ENCODE data around the gene PTPRG.

PTPRG gene

DNA sequence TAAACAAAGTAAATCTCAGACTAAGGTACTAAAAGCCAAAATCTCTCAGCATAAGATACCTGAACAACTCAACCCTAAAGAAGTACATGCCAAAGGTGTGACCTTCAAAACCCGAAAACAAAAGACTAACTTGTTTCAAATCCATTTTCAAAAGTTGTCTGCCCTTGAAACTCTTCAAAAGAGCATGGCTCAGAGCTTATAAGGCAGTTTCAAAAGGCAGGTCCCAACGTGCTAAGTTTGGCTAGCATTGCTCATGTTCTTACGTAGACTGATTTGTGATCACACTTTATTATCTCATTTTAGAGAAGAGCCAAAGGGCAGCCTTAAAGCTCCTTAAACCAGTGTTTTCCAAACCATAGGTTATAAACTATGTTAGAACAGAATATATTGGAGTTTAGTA lies 699.8 kb downstream of the PTPRG start:
- no peak for DNase-seq

DNA sequence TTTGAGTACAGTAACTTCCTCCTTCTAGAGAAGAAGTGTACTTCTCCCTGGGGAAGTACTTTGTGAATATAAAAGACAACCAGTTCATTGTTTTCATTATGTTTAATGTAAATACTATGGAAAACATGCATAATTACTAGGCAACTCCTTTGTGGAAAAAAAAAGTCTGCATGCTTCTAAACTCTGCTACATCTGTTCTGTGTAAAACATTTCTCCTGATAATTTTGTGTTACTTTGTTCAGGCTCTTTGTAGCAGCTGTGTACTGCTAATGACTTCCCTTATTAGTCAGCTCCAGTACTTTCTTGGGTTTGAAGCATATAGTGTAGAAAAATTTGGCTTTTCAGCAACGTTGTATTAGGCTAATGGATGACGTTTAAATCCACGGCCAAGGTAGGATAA lies 700.4 kb downstream of the PTPRG start:
- DNase-seq = no peak

DNA sequence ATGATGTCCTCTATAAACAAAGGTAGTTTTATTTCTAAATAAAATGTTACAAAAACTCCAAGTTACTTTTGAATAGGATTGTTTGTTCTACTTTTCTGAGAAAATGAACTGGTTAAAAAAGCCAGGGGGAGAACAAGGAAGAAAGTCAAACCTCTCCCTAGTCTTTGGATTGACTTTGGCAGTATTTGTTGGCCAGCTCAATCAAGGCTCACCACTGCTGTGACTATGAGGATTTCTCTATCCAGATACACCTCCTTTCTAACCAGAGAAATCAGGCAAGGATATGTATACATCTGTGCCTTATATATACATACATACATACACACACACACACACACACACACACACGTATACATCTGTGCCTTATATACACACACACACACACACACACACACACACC lies 704.2 kb downstream of the PTPRG start:
- no peak for DNase-seq

DNA sequence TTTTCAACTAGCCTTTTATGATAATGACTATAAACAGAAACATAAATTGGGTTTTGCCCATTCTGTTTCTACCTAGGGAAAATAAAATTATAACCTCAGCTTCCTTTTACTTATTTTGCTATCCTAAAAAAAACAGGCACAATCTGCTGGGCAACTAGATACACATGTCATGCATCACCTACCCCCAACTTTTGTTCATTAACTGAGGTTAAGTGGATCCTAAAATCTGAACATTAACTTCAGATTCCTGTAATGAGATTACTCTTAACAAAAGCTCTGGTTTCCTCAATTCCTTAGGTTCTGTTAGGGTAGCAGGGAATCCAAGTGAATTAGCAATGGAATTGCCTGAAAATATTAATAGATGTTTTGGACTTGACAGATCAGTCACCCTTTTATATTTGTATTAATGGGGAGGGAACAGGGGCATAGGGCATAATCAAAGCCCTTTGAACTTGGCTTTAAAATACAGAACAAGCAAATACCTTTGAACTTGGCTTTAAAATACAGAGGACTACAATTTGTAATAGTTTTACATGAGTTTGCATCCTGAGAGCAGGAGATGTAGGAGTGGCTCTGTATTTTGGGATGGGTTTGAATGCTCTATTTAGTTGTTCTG lies 705.4 kb downstream of the PTPRG start:
- no peak for DNase-seq

DNA sequence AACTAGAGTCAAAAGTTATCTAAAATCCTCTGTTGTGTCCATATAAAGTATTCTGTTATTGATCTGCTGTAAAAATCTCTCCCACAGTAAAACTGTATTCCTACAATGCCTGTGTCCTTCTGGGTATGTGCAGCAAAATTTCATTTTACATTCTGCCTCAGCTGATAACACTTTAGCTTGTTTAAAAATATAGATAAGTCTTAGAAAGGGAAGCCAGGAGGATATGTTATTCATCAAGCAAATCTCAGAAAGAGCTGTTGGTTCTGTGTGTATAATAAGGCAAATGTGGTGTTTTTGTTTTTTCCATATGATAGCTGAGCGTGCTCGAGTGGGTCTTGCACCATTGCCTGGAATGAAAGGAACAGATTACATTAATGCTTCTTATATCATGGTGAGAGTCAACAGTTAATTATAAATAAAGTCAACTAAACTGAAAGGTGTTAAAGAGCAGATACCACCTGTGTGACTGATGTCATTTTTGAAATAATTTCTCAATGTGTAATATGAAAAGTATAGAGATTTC lies 715.3 kb downstream of the PTPRG start:
- no peak for DNase-seq

DNA sequence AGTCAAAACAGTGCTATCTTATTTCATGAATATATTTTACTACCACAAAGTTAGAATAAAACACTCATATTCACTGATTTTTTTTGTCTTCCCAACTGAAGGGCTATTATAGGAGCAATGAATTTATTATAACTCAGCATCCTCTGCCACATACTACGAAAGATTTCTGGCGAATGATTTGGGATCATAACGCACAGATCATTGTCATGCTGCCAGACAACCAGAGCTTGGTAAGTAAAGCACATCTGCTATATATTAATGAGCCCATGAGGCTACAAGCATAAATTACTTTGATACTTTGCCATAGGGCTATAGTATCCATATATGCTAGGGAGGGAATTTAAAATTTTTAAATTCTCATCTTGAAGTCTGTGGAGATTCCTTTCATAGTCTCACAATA lies 716.1 kb downstream of the PTPRG start:
- DNase-seq = no peak

DNA sequence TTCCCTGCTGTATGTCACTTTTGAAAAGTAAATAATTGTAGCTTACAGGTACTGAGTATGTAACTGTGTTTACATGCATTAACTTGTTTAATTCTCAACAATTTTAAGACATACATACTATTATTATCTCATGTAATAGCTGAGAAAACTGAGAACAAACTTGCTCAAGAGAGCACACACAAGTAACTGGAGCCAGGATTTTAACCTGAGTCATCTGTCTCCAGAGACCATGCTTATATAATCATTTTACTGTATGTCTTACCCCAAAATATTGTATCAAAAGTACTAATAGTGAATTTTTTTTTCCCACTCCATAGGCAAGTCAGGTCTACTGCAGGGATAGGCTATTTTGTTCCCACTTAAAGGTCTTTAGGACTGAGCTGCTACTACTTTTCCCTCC lies 716.6 kb downstream of the PTPRG start:
- DNase-seq = no peak

DNA sequence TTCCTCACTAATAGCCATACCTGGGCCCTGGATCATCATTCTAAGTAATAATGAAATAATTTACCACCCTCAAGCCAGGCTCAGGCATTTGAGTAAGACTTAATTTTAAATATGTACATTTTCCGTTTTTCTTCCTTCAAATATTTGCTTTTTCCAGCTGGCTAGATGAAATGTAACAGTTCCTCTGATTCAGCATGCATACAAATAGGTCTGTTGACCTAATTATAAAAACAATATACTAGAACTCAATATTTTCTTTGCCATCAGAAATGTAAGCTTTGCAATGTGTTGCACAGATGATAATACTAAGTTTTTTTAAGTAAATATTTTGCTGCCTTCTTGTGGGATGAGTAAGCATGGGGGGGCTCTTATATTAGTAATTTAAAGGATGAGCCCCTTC lies 720.4 kb downstream of the PTPRG start:
- no peak for DNase-seq

DNA sequence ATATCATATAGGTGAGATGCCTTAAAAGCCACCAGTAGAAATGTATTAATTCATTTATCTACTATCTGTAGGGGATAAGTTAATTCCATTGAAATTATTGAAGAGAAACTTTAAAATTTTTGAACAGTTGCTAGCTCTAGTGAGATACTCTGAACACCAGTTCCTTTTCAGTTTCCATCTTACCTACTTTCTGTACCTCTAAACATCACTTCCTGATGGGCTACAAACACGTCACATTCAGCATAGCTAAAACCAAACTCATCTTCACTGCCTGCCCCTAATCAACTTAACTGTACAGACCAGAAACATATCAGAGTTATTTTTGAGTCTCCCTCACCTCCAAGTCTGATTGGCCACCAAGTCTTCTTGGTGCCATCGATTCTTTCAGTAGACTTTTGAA lies 723.1 kb downstream of the PTPRG start:
- DNase-seq = no peak

DNA sequence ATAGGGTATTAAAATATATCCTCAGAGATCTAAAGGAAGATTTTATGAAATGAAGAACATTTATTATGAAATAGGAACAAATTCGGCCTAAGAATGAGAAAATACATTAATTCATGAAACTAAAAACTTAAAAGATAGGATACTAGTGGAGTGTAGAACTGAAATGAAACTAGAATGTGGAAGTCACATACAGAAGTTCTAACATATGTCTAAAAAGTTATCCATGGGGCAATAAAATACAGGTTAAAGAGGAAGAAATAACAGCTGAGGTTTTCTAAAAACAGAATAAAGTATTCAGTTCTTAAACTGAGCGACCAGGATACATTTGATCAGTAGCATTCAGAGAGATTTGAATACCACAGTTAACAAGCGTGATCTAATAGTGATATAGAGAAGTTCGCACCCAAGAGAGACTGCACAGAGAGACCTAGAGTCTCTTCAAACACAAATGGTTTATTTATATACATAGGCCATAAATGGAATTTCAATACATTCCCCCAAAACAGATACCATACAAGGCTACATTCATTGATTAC lies 726.1 kb downstream of the PTPRG start:
- no peak for DNase-seq

DNA sequence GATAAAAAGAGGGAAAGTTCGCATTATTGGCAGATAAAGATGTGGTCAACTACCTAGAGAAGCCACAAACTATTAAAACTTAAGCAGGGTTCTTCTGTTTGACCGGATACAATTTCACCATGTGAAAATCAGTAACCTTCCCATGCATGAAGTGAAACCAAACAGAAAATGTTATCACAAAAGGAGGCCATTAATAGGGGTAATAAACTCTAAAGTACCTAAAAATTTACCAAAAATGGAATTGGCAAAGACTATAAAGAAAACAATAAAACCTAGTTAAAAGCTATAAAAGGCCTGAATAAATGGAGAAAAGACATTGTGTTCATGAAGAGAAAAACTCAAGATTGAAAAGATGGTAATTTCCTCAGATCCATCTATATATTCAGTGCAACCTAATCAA lies 728.6 kb downstream of the PTPRG start:
- DNase-seq = no peak

DNA sequence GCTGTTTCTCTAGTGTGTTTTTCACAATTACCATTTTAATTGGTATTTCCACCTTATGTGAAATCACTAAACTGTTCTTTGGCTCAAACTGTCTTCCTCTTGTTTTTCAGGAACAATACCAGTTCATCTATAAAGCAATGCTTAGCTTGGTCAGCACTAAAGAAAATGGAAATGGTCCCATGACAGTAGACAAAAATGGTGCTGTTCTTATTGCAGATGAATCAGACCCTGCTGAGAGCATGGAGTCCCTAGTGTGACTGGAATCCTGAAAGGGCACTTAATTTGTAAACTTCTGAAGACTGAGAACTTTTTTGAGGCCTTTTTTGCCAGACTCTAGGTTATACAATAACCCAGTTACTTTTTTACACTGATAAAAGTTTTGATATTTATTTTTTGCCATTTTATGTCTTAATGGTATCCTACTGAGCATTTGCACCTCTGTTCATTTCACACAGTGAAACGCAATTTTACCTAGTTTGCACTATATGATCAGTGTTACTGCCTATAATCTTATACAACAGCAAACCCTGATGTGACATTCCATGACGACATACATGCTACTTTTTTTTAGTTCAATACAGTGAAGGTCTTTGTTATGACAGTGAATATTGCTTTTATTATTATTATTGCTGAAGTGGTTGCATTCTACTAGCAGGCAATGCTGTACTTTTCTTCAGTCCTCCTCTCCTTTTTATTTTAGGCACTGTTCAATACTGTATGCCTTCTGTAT lies 731.8 kb downstream of the PTPRG start:
- no peak for DNase-seq

DNA sequence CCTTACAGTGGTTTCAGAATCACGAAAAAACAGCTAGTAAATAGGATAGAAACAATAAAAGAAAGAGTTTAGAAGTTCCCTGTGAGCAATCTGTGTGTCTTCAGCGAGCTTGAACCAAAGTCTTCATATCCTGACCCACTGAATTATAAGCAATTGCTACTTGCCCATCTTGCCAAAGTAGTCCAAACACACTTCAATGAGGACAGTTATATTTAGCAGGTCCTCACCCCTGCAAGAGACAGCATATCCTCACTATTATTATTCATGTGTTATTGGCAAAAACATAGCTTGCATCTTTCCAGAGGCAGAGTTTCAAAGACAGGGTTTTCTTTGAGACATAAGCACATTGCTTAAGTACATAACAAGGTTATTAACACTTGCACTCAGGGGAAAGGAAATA lies 734.2 kb downstream of the PTPRG start:
- no peak for DNase-seq

DNA sequence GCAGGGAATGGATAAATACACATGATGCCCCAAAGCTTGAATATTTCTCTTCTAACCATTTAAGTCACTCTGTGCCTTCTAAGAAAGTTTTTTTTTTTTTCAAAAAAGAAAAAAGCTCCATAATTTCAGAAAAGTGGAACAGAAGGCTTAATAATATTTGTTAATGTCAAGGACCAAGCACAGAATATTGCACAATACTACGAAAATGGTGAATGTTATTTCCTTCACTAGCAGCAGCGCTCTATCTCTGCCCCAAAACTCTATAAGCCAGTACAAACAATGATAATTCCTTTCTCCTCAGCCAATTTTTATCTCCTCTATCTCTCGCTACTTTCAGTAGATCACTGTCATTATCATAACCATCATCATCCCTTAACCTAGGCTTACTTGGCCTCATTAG lies 739.2 kb downstream of the PTPRG start:
- no peak for DNase-seq

DNA sequence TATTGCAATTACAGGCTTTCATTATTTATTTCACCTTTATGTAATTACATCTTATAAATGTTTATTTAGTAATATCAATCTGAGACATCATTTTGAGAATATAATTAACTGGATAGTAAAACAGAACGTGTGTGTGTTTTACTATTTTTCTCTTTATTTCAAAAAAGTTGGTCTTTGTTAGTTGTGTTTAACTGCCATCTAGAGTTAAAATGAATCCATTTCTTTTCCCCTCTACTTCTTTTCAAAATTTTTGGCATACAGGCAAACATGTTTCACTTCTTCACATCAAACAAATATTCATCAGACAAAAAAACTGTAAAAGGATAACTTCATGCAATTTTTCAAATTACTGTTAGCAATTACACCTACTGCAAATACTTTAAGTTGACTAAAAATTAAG lies 750.8 kb downstream of the PTPRG start:
- no peak for DNase-seq

DNA sequence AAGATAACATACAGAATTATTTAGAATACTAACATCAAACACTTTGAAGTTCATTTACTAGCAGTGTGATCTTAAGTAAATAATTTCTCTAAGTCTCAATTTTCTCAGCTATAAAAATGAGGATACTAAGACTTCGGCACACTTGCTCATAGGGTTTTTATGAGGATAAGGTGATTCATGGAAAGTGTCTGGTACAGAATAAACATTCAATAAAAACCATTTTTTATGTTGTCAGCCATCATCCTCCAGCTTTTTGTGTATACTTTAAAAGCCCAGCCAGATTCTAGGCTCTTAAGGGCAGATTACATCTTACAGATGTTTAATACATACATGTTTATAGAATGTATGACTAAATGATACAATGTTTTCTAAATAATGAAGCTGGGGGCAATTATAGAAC lies 755.2 kb downstream of the PTPRG start:
- DNase-seq = no peak

DNA sequence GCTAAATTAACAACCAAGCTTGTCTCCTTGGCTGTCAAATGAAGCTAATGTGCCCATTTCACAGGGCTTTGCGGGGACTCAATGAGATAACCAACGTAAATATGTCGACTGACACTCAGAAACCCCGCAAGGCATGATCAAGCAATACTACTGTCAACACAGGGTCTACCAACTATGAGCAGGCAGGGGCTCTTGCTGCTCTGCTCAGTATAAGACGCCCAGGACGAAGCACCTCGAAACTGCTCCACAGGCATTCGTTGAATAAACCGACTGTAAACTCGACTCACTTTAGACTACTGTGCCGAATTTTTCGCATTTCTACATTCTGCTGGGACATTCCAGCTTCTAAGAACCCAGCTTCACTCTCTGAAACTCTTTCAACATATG lies 757.0 kb downstream of the PTPRG start:
- no peak for DNase-seq

DNA sequence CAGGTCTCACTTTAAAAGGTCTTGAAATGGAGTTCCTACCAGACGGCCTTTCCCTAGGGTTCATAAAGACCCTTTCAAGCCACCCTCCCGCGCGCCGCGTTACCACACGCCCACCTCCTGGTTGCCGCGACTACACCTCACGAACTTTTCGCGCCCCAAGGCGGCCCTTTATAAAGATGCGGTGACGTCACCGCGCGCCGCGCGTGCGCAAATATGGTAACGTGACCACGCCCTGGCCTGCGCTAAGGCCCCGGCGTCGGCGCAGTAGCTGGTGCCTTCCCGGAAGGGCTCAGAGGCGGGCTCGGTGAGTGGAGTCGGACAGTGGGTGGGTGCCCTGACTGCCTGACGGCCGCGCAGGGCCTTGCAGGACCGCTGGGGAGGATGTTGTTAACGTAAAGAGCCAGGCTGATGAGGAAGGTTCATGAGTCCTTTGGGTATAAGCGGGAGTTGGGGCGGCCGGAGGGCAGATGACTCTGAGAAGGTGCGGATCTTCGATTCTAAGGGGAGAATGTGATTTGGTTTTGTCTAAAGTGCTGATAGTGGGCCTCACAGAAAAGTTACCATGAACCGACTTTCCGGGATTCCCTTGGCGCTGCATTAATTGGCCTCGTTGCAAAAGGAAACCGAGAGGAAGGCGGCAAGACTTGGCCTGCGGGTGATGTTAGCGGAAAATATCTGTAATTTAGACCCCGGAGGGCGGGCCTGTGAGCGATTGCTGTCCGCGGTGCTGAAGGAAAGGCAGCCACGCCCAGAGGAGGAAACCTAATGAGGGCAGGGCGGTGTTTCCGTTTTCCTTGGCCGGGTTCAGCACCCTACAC lies 757.6 kb downstream of the PTPRG start:
- DNase-seq = peak; percentile 83

DNA sequence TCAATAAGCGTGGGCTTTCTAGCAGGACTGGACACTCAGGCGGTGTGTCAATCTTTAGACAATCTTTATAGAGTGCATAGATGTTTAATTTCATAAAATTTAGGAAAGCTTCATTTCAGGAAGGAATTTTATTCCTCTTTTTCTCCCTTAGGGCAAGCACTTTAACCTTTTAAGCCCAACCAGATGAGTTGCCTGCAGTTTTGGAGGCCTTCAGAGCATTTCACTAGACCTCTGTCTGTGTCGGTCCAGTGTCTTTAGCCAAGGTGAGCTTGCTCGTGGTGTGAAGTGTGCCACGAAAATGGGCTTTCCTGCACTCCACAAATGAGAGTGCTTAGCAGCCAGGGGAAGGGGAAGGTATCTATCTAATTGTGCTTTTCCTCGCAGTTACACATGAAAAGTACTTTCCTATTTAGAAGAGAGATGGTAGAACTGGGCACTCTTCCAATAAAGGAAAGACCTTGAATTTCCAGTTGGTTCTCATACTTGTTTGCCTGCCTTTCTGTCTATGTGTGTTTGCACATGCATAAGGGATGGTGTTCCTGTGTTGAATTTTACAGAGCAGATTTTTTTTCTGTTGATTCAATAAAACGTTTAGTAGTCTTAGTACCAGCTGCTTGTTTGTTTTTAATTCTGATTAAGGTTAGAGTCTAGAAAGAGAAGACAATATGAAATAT lies 758.3 kb downstream of the PTPRG start:
- DNase-seq = peak; percentile 40

DNA sequence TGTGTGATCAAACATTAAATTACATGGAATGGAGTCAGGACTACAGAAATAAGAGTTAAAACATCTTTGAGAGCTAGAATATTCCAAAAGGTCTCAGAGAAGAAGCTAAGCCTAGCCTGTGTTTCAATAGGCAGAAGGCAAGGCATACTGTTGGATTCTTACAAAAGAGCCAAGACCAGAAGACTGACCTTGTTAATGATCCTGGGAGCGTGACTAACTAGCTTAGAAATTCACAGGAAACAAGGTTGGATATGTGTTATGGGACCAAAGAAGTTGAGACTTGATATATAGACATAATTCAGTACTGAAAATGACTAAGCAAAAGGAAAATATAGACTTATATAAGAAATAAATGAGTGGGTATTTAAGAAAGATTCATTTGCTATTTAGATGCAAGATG lies 761.9 kb downstream of the PTPRG start:
- DNase-seq = no peak

DNA sequence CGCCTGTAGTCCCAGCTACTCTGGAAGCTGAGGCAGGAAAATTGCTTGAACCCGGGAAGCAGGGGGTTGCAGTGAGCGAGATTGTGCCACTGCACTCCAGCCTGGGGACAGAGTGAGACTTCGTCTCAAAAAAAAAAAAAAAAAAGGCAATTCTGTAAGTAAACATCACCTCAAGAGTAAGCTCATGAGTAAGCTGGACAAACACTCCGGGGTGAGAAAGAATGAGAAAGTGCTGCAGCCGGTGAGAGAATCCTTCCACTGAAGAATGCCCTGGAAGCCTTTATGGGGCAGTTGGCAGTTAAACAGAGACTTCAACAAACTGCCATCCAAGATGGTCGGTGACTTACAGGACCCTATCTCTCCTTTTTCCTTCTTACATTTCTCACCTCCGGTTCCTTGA lies 764.5 kb downstream of the PTPRG start:
- no peak for DNase-seq

DNA sequence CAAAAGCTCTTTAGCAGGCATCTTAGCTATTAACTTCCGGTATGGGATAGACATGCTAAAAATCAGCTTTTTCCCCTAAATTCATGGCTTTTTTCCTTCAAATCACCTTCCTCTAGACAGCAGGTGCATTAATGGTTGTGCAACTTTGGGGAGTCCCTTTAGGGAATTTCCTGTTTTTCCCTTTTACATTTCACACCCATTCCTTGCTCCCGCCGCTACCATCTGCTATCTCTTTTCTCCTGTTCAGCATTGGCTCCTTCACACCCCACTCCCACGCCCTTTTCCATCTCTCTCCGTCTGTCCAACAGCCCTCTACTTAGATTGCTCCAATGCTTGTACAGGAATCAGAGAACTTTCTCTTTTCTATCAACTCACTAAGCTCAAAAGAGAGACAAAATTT lies 768.6 kb downstream of the PTPRG start:
- DNase-seq = no peak

DNA sequence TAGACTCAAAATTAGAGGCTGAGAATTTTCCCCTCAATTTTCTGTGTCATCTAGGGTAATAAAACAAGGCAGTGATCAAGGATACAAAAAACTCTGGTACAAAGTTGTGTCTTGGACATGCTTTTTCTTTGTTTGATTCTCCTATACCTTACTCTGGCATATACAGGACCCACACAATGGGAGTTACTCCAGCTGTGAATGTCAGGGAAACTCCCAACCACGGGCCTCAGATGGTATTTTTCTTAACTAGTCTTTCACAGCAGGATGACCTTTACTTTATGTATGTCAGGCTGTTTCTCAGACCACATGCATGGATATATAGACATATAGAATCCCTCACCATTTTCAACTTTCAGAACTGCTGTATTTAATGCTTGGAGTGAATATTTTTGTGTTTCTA lies 770.6 kb downstream of the PTPRG start:
- no peak for DNase-seq
